ENCODE measurements around the gene UBE3C.
"Not testable (repeated sequence)": the region's sequence is repeated elsewhere in the genome, so short reads cannot be mapped to it uniquely, and the experiment has no call there.

The UBE3C gene

GRCh38 chr7:157132796-157133195 lies 5.9 kb upstream of the UBE3C start:
- DNase-seq = no peak

GRCh38 chr7:157133304-157133703 lies 5.4 kb upstream of the UBE3C start:
- no peak for DNase-seq

- DNase-seq = no peak
These were observed 2.4 kb upstream of the UBE3C start for GRCh38 chr7:157136372-157136771.

GRCh38 chr7:157138101-157138423 lies 664 bp upstream of the UBE3C start:
- no peak for DNase-seq

- DNase-seq = peak; percentile 30
These were observed 534 bp downstream of the UBE3C start for GRCh38 chr7:157139111-157139809.

GRCh38 chr7:157139810-157140510 lies 1.2 kb downstream of the UBE3C start:
- peak; percentile 51 for DNase-seq

GRCh38 chr7:157140511-157140905 lies 1.8 kb downstream of the UBE3C start:
- DNase-seq = no peak

- DNase-seq = no peak
These were observed 2.9 kb downstream of the UBE3C start for GRCh38 chr7:157141525-157142060.

- DNase-seq = no peak
These were observed 5.1 kb downstream of the UBE3C start for GRCh38 chr7:157143788-157144187.

- DNase-seq = no peak
These were observed 10.6 kb downstream of the UBE3C start for GRCh38 chr7:157149317-157149716.

- no peak for DNase-seq
These were observed 12.2 kb downstream of the UBE3C start for GRCh38 chr7:157150882-157151281.

GRCh38 chr7:157151626-157152339 lies 13.1 kb downstream of the UBE3C start:
- DNase-seq = no peak

GRCh38 chr7:157152391-157152937 lies 13.7 kb downstream of the UBE3C start:
- DNase-seq = no peak

- no peak for DNase-seq
These were observed 14.5 kb downstream of the UBE3C start for GRCh38 chr7:157153260-157153659.

- no peak for DNase-seq
These were observed 17.2 kb downstream of the UBE3C start for GRCh38 chr7:157155959-157156358.

- no peak for DNase-seq
These were observed 19.7 kb downstream of the UBE3C start for GRCh38 chr7:157158400-157158799.

GRCh38 chr7:157159537-157159936 lies 20.8 kb downstream of the UBE3C start:
- not testable (repeated sequence) for DNase-seq

- DNase-seq = no peak
These were observed 21.7 kb downstream of the UBE3C start for GRCh38 chr7:157160433-157160832.

- DNase-seq = no peak
These were observed 27.3 kb downstream of the UBE3C start for GRCh38 chr7:157165987-157166386.

GRCh38 chr7:157168571-157168970 lies 29.8 kb downstream of the UBE3C start:
- no peak for DNase-seq

- DNase-seq = no peak
These were observed 38.0 kb downstream of the UBE3C start for GRCh38 chr7:157176771-157177170.

- DNase-seq = no peak
These were observed 38.7 kb downstream of the UBE3C start for GRCh38 chr7:157177333-157177982.

- DNase-seq = no peak
These were observed 39.3 kb downstream of the UBE3C start for GRCh38 chr7:157177983-157178381.

All from central memory CD4-positive, alpha-beta T cell (primary cell).